ENCODE results near the gene TULP4. TPM values are rescaled to one million over a fixed set of nuclear protein-coding genes. Genes with fewer than 3 reads are reported as not detected.
"Not testable (repeated sequence)": the region's sequence is repeated elsewhere in the genome, so short reads cannot be mapped to it uniquely, and the experiment has no call there.

TULP4 gene
- total and polyA plus RNA-seq, 10 donors, result 1.8 to 143 (median 78.1) TPM

DNA sequence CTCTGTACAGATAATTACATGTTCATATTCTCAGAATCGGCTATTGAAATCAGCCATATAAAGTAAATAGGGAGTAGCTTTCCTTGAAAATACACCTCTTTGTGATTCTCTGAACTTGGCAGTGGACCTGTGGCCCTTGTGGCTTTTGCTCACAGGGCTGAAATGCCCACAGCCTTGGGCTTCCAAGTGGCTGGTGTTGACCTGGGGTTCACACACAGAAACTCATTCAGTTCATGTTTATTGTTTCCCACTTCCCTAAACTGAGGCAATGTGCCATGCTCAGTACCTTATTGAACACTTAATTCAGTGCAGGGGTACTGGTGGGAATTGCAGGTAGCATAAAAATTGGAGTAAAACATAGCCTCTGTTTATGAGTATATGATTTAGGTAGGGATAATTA lies 19.1 kb upstream of the TULP4 start:
- 84 to 97% (median 96%) methylated on average over 1 of the region's 1 CpG for WGBS, 5 donors
- no peak overlapping the region for H3K4me3 ChIP-seq
- H3K27ac ChIP-seq, result no peak overlapping the region
- H3K36me3 ChIP-seq, result peaks cover 0 to 25% (median 1%) of the 10 kb centered on the region in 6 donors
- H3K9me3 ChIP-seq, result peaks cover 0 to 30% (median 26%) of the 10 kb centered on the region in 8 donors
- intact Hi-C loops (cut with DNase I; ENCODE audit: low total_unique reads), result no loop called here
- no peaks in the 10 kb centered on the region for H3K27me3 ChIP-seq (replicated peaks in 1 of 7)
- TF ChIP-seq, protein P1, sequence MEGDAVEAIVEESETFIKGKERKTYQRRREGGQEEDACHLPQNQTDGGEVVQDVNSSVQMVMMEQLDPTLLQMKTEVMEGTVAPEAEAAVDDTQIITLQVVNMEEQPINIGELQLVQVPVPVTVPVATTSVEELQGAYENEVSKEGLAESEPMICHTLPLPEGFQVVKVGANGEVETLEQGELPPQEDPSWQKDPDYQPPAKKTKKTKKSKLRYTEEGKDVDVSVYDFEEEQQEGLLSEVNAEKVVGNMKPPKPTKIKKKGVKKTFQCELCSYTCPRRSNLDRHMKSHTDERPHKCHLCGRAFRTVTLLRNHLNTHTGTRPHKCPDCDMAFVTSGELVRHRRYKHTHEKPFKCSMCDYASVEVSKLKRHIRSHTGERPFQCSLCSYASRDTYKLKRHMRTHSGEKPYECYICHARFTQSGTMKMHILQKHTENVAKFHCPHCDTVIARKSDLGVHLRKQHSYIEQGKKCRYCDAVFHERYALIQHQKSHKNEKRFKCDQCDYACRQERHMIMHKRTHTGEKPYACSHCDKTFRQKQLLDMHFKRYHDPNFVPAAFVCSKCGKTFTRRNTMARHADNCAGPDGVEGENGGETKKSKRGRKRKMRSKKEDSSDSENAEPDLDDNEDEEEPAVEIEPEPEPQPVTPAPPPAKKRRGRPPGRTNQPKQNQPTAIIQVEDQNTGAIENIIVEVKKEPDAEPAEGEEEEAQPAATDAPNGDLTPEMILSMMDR (IDR thresholded peaks at IDR 0.05 in 8 of 11, conservative IDR thresholded peaks at IDR 0.05 in 3 of 11), result no peak
- TF ChIP-seq POLR2A (IDR thresholded peaks at IDR 0.05) (no peak), POLR2AphosphoS5 (IDR thresholded peaks at IDR 0.05) (no peak)
- DNase-seq, result no peak
- H3K4me1 ChIP-seq, result peaks cover 6 to 58% (median 32%) of the 10 kb centered on the region in 6 donors

- DNase-seq; H3K27ac ChIP-seq; H3K4me3 ChIP-seq; H3K27me3 ChIP-seq (replicated peaks in 1 of 7); intact Hi-C loops (cut with DNase I; ENCODE audit: low total_unique reads): not testable (repeated sequence)
- Histone ChIP-seq H3K36me3 (peaks cover 0 to 30% (median 1%) of the 10 kb centered on the region in 6 donors), H3K9me3 (peaks cover 0 to 38% (median 28%) of the 10 kb centered on the region in 8 donors), H3K4me1 (peaks cover 1 to 38% (median 14%) of the 10 kb centered on the region in 6 donors)
- WGBS, 5 donors, result 89 to 95% (median 94%) methylated on average over 11 of the region's 11 CpGs
Measured at GRCh38 chr6:158295976-158296853, 16.1 kb upstream of the TULP4 start.

DNA sequence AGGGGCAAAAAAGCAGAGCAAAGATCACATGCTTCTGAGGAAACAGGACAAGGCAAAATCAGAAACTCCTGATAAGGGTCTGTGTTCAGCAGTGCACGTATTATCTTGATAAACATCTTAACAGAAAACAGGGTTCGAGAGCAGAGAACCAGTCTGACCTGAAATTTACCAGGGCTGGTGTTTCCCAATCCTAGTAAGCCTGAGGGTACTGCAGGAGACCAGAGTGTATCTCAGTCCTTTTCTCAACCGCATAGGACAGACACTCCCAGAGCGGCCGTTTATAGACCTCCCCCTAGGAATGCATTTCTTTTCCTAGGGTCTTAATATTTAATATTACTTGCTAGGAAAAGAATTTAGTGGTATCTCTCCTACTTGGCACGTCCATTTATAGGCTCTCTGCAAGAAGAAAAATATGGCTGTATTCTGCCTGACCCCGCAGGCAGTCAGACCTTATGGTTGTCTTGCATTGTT lies 15.4 kb upstream of the TULP4 start:
- intact Hi-C loops (cut with DNase I; ENCODE audit: low total_unique reads); DNase-seq; H3K27ac ChIP-seq; H3K4me3 ChIP-seq; H3K27me3 ChIP-seq (replicated peaks in 1 of 7): not testable (repeated sequence)
- Histone ChIP-seq H3K9me3 (peaks cover 0 to 38% (median 28%) of the 10 kb centered on the region in 8 donors), H3K36me3 (peaks cover 0 to 30% (median 1%) of the 10 kb centered on the region in 6 donors), H3K4me1 (peaks cover 0 to 31% (median 13%) of the 10 kb centered on the region in 6 donors)
- 94 to 99% (median 95%) methylated on average over 7 of the region's 7 CpGs for WGBS, 5 donors

DNA sequence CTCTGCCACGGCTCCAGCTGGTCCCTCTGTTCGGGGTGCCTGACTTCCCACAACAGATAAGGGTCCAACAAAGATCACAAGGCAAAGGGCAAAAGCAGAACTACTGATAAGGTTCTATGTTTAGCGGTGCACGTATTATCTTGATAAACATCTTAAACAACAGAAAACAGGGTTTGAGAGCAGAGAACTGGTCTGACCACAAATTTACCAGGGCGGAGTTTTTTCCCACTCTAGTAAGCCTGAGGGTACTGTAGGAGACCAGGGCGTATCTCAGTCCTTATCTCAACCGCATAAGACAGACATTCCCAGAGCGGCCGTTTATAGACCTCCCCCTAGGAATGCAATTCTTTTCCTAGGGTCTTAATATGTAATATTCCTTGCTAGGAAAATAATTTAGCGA lies 14.6 kb upstream of the TULP4 start:
- intact Hi-C loops (cut with DNase I; ENCODE audit: low total_unique reads); DNase-seq; H3K4me3 ChIP-seq; H3K27me3 ChIP-seq (replicated peaks in 1 of 7); H3K27ac ChIP-seq: not testable (repeated sequence)
- Histone ChIP-seq H3K9me3 (peaks cover 0 to 38% (median 28%) of the 10 kb centered on the region in 8 donors), H3K36me3 (peaks cover 0 to 30% (median 1%) of the 10 kb centered on the region in 6 donors), H3K4me1 (peaks cover 0 to 23% (median 9%) of the 10 kb centered on the region in 6 donors)
- 90 to 98% (median 94%) methylated on average over 10 of the region's 10 CpGs for WGBS, 5 donors

- DNase-seq; H3K27me3 ChIP-seq (replicated peaks in 1 of 7); intact Hi-C loops (cut with DNase I; ENCODE audit: low total_unique reads); H3K4me1 ChIP-seq; H3K27ac ChIP-seq; H3K4me3 ChIP-seq: not testable (repeated sequence)
- WGBS, 5 donors, result 85 to 91% (median 86%) methylated on average over 10 of the region's 10 CpGs
- H3K9me3 ChIP-seq, result peaks cover 0 to 34% (median 27%) of the 10 kb centered on the region in 8 donors
- peaks cover 0 to 29% (median 1%) of the 10 kb centered on the region in 6 donors for H3K36me3 ChIP-seq
Measured at GRCh38 chr6:158300306-158301143, 11.7 kb upstream of the TULP4 start.

- peaks cover 0 to 21% (median 0%) of the 10 kb centered on the region in 6 donors for H3K36me3 ChIP-seq
- 86 to 96% (median 91%) methylated on average over 4 of the region's 4 CpGs for WGBS, 5 donors
- intact Hi-C loops (cut with DNase I; ENCODE audit: low total_unique reads); H3K27me3 ChIP-seq (replicated peaks in 1 of 7); H3K27ac ChIP-seq; H3K4me1 ChIP-seq; H3K4me3 ChIP-seq; DNase-seq: not testable (repeated sequence)
- peaks cover 0 to 24% (median 18%) of the 10 kb centered on the region in 8 donors for H3K9me3 ChIP-seq
Measured at GRCh38 chr6:158301561-158301960, 10.7 kb upstream of the TULP4 start.

GRCh38 chr6:158302195-158302796 lies 10.0 kb upstream of the TULP4 start:
- H3K4me3 ChIP-seq; H3K27me3 ChIP-seq (replicated peaks in 1 of 7); intact Hi-C loops (cut with DNase I; ENCODE audit: low total_unique reads); H3K4me1 ChIP-seq; DNase-seq; H3K27ac ChIP-seq: not testable (repeated sequence)
- 81 to 90% (median 83%) methylated on average over 7 of the region's 7 CpGs for WGBS, 5 donors
- H3K9me3 ChIP-seq, result peaks cover 0 to 16% (median 11%) of the 10 kb centered on the region in 8 donors
- peaks cover 0 to 14% (median 0%) of the 10 kb centered on the region in 6 donors for H3K36me3 ChIP-seq
